SK-N-SH (cell line): ENCODE results near the gene SLC66A3. TPM values are rescaled to one million over a fixed set of nuclear protein-coding genes. Genes with fewer than 3 reads are reported as not detected.
A peak's percentile ranks its signal among the peaks of the same experiment; 100 is the strongest.

Experiments
- CTCF ChIA-PET: fragments of 300-600, 350-600 bp; formaldehyde crosslinking; extraction: SDS; loops from one replicate; lab custom pipeline; 2021; lab: Yijun Ruan, JAX
- POLR2A ChIA-PET: fragments of 350-600 bp; sonication (Branson Sonifier 250); formaldehyde crosslinking; extraction: SDS; loops from one replicate; lab custom pipeline; 2020; ENCODE audit warnings: antibody characterized with exemption, inconsistent platforms; lab: Yijun Ruan, JAX
- DNase-seq: peaks from one replicate; pipeline ENCODE4 v3.0.0; 2012
- H2AFZ ChIP-seq: fragments of 200-600 bp; sonication (generic); 2 replicates; pipeline ENCODE4 v1.8.1; 2016; ENCODE audit warnings: antibody characterized with exemption, mild to moderate bottlenecking, low read depth
- H3F3A ChIP-seq: fragments of 200-600 bp; sonication (generic); replicated peaks from 2 replicates; pipeline ENCODE3; 2016; ENCODE audit warnings: antibody characterized with exemption, mild to moderate bottlenecking; ENCODE audit not compliant: insufficient read depth
- H3K27ac ChIP-seq, 2 experiments: fragments of 200-500 bp in 1 of 2; fragments of 200-600 bp in 1 of 2; sonication (Bioruptor generic) in 1 of 2; sonication (generic), shearing (Covaris generic) in 1 of 2; 2 replicates each; pipeline versions ENCODE4 v1.5.1 to v1.6.1; 2014 to 2016; ENCODE audit warnings: low read depth in 2 of 2, inconsistent platforms in 1 of 2, low read length in 1 of 2, mild to moderate bottlenecking in 1 of 2, mixed read lengths in 1 of 2
- H3K27me3 ChIP-seq: fragments of 200-600 bp; sonication (generic), shearing (Covaris generic); 2 replicates; pipeline ENCODE4 v1.6.1; 2016; ENCODE audit warnings: mixed run types; ENCODE audit not compliant: insufficient read depth
- H3K36me3 ChIP-seq, 2 experiments: fragments of 200-500 bp in 1 of 2; fragments of 200-600 bp in 1 of 2; sonication (Bioruptor generic) in 1 of 2; sonication (generic) in 1 of 2; replicated peaks in 1 of 2; 2 replicates each; pipeline versions ENCODE3 to v1.5.1; 2014 to 2016; ENCODE audit warnings: low read length in 1 of 2, mild to moderate bottlenecking in 1 of 2; ENCODE audit not compliant: insufficient read depth in 2 of 2, control insufficient read depth in 1 of 2
- H3K4me1 ChIP-seq, 2 experiments: fragments of 200-500 bp in 1 of 2; fragments of 200-600 bp in 1 of 2; sonication (Bioruptor generic) in 1 of 2; sonication (generic), shearing (Covaris generic) in 1 of 2; 2 replicates each; pipeline versions ENCODE4 v1.5.1 to v1.6.1; 2014 to 2016; ENCODE audit warnings: low read depth in 1 of 2, low read length in 1 of 2, mixed run types in 1 of 2; ENCODE audit not compliant: insufficient read depth in 2 of 2, control insufficient read depth in 1 of 2
- H3K4me2 ChIP-seq: fragments of 200-600 bp; sonication (generic), shearing (Covaris generic); 2 replicates; pipeline ENCODE4 v1.6.1; 2017; ENCODE audit warnings: mixed run types
- H3K4me3 ChIP-seq, 2 experiments: fragments of 200-500 bp in 1 of 2; fragments of 200-600 bp in 1 of 2; sonication (Bioruptor generic) in 1 of 2; sonication (generic), shearing (Covaris generic) in 1 of 2; 2 replicates each; pipeline versions ENCODE4 v1.5.1 to v1.8.1; 2014 to 2016; ENCODE audit warnings: low read depth in 2 of 2, inconsistent platforms in 1 of 2, low read length in 1 of 2, mild to moderate bottlenecking in 1 of 2, mixed read lengths in 1 of 2, moderate library complexity in 1 of 2
- H3K79me2 ChIP-seq: fragments of 200-600 bp; sonication (generic); 2 replicates; pipeline ENCODE4 v1.8.1; 2017; ENCODE audit warnings: mild to moderate bottlenecking; ENCODE audit not compliant: insufficient read depth
- H3K9ac ChIP-seq: fragments of 200-600 bp; sonication (generic); 2 replicates; pipeline ENCODE4 v1.6.1; 2017; ENCODE audit warnings: mixed run types
- H3K9me2 ChIP-seq: fragments of 200-600 bp; sonication (generic); 2 replicates; pipeline ENCODE4 v1.6.1; 2017; ENCODE audit warnings: mixed run types
- H3K9me3 ChIP-seq: fragments of 200-600 bp; sonication (generic); 2 replicates; pipeline ENCODE4 v1.6.1; 2017; ENCODE audit warnings: mixed run types, mild to moderate bottlenecking, moderate library complexity
- H4K20me1 ChIP-seq: fragments of 200-600 bp; sonication (generic); 2 replicates; pipeline ENCODE4 v1.6.1; 2017; ENCODE audit warnings: mild to moderate bottlenecking, mixed run types; ENCODE audit not compliant: insufficient read depth
- CTCF ChIP-seq: fragments of 200-600 bp; sonication (generic); IDR thresholded peaks from 2 replicates; pipeline ENCODE4 v1.6.1; 2017; ENCODE audit warnings: antibody characterized with exemption, mild to moderate bottlenecking, moderate library complexity
- FOXM1 ChIP-seq: IDR thresholded peaks from 2 replicates; pipeline ENCODE4 v1.4.0; 2012; ENCODE audit warnings: low read depth, mild to moderate bottlenecking
- GABPA ChIP-seq: IDR thresholded peaks from 2 replicates; pipeline ENCODE4 v1.4.0; 2012; ENCODE audit warnings: low read depth, mild to moderate bottlenecking
- JUND ChIP-seq: IDR thresholded peaks from 2 replicates; pipeline ENCODE4 v1.4.0; 2012
- NFIC ChIP-seq: IDR thresholded peaks from 2 replicates; pipeline ENCODE4 v1.4.0; 2012; ENCODE audit warnings: borderline replicate concordance
- NRF1 ChIP-seq: IDR thresholded peaks from 2 replicates; pipeline ENCODE4 v1.6.1; 2012; ENCODE audit warnings: low read depth, mild to moderate bottlenecking, low read length
- POLR2AphosphoS5 ChIP-seq: IDR thresholded peaks from 2 replicates; pipeline ENCODE4 v1.6.1; 2012; ENCODE audit warnings: low read depth, low read length
- RXRA ChIP-seq: IDR thresholded peaks from 2 replicates; pipeline ENCODE4 v1.4.0; 2012; ENCODE audit warnings: low read depth, mild to moderate bottlenecking, borderline replicate concordance
- SIN3A ChIP-seq: IDR thresholded peaks from 2 replicates; pipeline ENCODE4 v1.6.1; 2012; ENCODE audit warnings: low read depth, mild to moderate bottlenecking, low read length, moderate library complexity, borderline replicate concordance
- TCF12 ChIP-seq: IDR thresholded peaks from 2 replicates; pipeline ENCODE4 v1.4.0; 2012
- USF1 ChIP-seq: IDR thresholded peaks from 2 replicates; pipeline ENCODE4 v1.4.0; 2012; ENCODE audit warnings: low read depth, borderline replicate concordance
- USF2 ChIP-seq: fragments of 150-350 bp; IDR thresholded peaks from 2 replicates; pipeline ENCODE4 v1.6.1; 2017; ENCODE audit warnings: antibody characterized with exemption, low read length, low read depth, borderline replicate concordance
- WGBS: methylation state at CpG from one replicate; pipeline ENCODE4 v1.1.6; 2017; ENCODE audit warnings: low lambda C conversion rate; 5-methylcytosine and 5-hydroxymethylcytosine counted together
- polyA plus RNA-seq, 3 experiments: library from polyadenylated mRNA; depleted of rRNA; stranded (reverse); fragments of >200 nt; gene quantifications; 2 replicates each; pipeline ENCODE4 v1.2.3, GENCODE V29; 2012
- TF ChIP-seq, protein P1 (sequence below): fragments of 150-350 bp; IDR thresholded peaks from 2 replicates; pipeline ENCODE4 v1.6.1; 2016; ENCODE audit warnings: mild to moderate bottlenecking, low read depth, low read length
- TF ChIP-seq, protein P2 (sequence below): IDR thresholded peaks from 2 replicates; pipeline ENCODE4; 2012

The SLC66A3 gene
- polyA plus RNA-seq, 1 of the 3 experiments (the other 2 are of a cell fraction), result 49.0 TPM

GRCh38 chr2:11124760-11125068 lies 30.6 kb upstream of the SLC66A3 start (continued):
- TF ChIP-seq CTCF (no peak), NRF1 (no peak), USF1 (no peak)

GRCh38 chr2:11127761-11128160 lies 27.5 kb upstream of the SLC66A3 start:
- no peak for DNase-seq
- Histone ChIP-seq H3K4me1 (peaks cover 0 to 11% of the 10 kb centered on the region in 2 experiments; a peak in 1 of 4 replicates), H2AFZ (no peak overlapping the region), H3K36me3 (no peaks in the 10 kb centered on the region), H4K20me1 (no peaks in the 10 kb centered on the region), H3K27ac (no peak overlapping the region), H3K9ac (no peak overlapping the region), H3K9me2 (no peaks in the 10 kb centered on the region), H3K4me2 (no peak overlapping the region), H3F3A (peaks cover 8% of the 10 kb centered on the region), H3K9me3 (no peaks in the 10 kb centered on the region), H3K27me3 (no peaks in the 10 kb centered on the region), H3K79me2 (no peaks in the 10 kb centered on the region), H3K4me3 (no peak overlapping the region)
- CTCF ChIA-PET, result interaction anchor here (5.7 to 20.8 kb wide), 3 partner anchors 218 to 319 kb away, joined by 74 to 666 read pairs (median 169); partner anchors contain the start of gene KCNF1
- 82% methylated on average over 5 of the region's 5 CpGs for WGBS
- POLR2A ChIA-PET, result no interaction called here
- TF ChIP-seq, protein P1, sequence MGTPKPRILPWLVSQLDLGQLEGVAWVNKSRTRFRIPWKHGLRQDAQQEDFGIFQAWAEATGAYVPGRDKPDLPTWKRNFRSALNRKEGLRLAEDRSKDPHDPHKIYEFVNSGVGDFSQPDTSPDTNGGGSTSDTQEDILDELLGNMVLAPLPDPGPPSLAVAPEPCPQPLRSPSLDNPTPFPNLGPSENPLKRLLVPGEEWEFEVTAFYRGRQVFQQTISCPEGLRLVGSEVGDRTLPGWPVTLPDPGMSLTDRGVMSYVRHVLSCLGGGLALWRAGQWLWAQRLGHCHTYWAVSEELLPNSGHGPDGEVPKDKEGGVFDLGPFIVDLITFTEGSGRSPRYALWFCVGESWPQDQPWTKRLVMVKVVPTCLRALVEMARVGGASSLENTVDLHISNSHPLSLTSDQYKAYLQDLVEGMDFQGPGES, result no peak
- TF ChIP-seq FOXM1 (no peak), USF2 (no peak)

DNA sequence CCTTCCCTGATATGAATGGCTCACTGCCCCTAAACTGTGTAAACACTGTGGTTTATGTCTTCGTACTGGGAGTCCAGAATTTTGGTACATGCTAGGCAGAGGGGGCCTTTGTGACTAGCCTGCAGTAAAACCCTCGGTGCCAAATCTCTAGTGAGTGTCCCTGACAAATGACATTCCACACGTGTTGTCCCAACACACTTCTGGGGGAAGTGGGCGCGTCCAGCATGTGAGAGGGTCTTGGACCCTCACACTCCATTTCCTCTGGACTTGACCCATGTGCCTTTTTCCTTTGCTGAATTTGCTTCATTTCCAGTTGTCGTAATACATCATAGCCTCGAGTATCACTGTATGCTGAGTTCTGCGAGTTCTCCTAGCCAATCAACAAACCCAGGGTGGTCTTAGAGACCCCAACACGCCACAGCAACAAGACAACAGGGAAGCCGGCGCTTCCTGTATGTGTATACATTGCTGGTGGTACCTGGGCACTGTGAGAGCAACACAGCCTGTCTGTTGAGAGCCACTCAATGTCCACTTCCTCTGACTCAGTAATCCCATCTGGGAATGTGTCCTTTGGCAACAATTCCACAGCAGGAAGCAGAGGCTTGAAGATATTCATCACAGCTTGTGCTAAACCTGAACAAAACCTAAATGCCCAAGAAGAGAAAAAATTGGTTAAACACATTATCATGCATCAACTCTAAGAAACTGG lies 26.9 kb upstream of the SLC66A3 start:
- H3K4me1 ChIP-seq, result peaks cover 0 to 18% of the 10 kb centered on the region in 2 experiments; a peak in 1 of 4 replicates
- no peak for DNase-seq
- H3K9me2 ChIP-seq, result no peaks in the 10 kb centered on the region
- no peak overlapping the region for H3K4me3 ChIP-seq
- no peaks in the 10 kb centered on the region for H4K20me1 ChIP-seq
- no peak overlapping the region for H3K9ac ChIP-seq
- H3K27me3 ChIP-seq, result no peaks in the 10 kb centered on the region
- no peak overlapping the region; the same call in 1 of the 2 replicates for H2AFZ ChIP-seq
- POLR2A ChIA-PET, result no interaction called here
- H3K36me3 ChIP-seq, result no peaks in the 10 kb centered on the region
- H3K9me3 ChIP-seq, result no peaks in the 10 kb centered on the region
- CTCF ChIA-PET, result interaction anchor here (0.8 to 20.8 kb wide), 6 partner anchors 106 to 526 kb away, joined by 3 to 666 read pairs (median 122); partner anchors contain the start of gene KCNF1
- H3K79me2 ChIP-seq, result no peaks in the 10 kb centered on the region
- WGBS, result 79% methylated on average over 11 of the region's 11 CpGs
- no peak overlapping the region; a peak in 1 of 4 replicates for H3K27ac ChIP-seq
- peaks cover 8% of the 10 kb centered on the region for H3F3A ChIP-seq
- no peak overlapping the region for H3K4me2 ChIP-seq
- TF ChIP-seq FOXM1, result no peak
- peak; percentile 63; the same call in 1 of the 2 replicates for TF ChIP-seq TCF12
- TF ChIP-seq, protein P2, sequence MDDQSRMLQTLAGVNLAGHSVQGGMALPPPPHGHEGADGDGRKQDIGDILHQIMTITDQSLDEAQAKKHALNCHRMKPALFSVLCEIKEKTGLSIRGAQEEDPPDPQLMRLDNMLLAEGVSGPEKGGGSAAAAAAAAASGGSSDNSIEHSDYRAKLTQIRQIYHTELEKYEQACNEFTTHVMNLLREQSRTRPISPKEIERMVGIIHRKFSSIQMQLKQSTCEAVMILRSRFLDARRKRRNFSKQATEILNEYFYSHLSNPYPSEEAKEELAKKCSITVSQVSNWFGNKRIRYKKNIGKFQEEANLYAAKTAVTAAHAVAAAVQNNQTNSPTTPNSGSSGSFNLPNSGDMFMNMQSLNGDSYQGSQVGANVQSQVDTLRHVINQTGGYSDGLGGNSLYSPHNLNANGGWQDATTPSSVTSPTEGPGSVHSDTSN, result peak; percentile 33; the same call in 1 of the 2 replicates
- TF ChIP-seq RXRA, result no peak
- TF ChIP-seq POLR2AphosphoS5, result no peak
- TF ChIP-seq JUND, result no peak
- TF ChIP-seq GABPA, result no peak
- TF ChIP-seq, protein P1, result no peak
- no peak for TF ChIP-seq USF2
- no peak for TF ChIP-seq SIN3A
- TF ChIP-seq NFIC, result peak; percentile 66; the same call in 1 of the 2 replicates
